Activated CD4-positive, alpha-beta T cell treated with anti-CD3 and anti-CD28 coated beads for 1 hour (primary cell): ENCODE results near the gene PTPRD.

ENCODE experiments used
- DNase-seq: peaks from one replicate; pipeline ENCODE4 v3.0.0-alpha.2; 2020

The PTPRD gene

GRCh38 chr9:10612641-10613398 lies at the start of gene PTPRD:
TSS of gene PTPRD (minus strand) at chr9:10613002.
- no peak for DNase-seq

- no peak for DNase-seq
These were observed 49.2 kb upstream of the PTPRD start for GRCh38 chr9:10661994-10662393.

- no peak for DNase-seq
These were observed 48.6 kb upstream of the PTPRD start for GRCh38 chr9:10661376-10661775.

GRCh38 chr9:10651012-10651411 lies 38.2 kb upstream of the PTPRD start:
- DNase-seq: no peak

- DNase-seq: no peak
These were observed 36.3 kb upstream of the PTPRD start for GRCh38 chr9:10649076-10649475.

- DNase-seq: no peak
These were observed 21.0 kb upstream of the PTPRD start for GRCh38 chr9:10633785-10634184.

GRCh38 chr9:10614196-10614800 lies 1.5 kb upstream of the PTPRD start:
- DNase-seq: no peak

- no peak for DNase-seq
These were observed 617 bp upstream of the PTPRD start for GRCh38 chr9:10613419-10613818.

- DNase-seq: no peak
These were observed 7.4 kb downstream of the PTPRD start for GRCh38 chr9:10605388-10605787.

- DNase-seq: no peak
These were observed 7.9 kb downstream of the PTPRD start for GRCh38 chr9:10604927-10605326.

GRCh38 chr9:10597801-10598200 lies 15.0 kb downstream of the PTPRD start:
- DNase-seq: no peak

- DNase-seq: no peak
These were observed 18.3 kb downstream of the PTPRD start for GRCh38 chr9:10594482-10594881.

GRCh38 chr9:10586407-10586806 lies 26.4 kb downstream of the PTPRD start:
- no peak for DNase-seq

- no peak for DNase-seq
These were observed 41.1 kb downstream of the PTPRD start for GRCh38 chr9:10571699-10572098.

GRCh38 chr9:10566848-10567247 lies 46.0 kb downstream of the PTPRD start:
- DNase-seq: no peak

- DNase-seq: no peak
These were observed 50.0 kb downstream of the PTPRD start for GRCh38 chr9:10562581-10563343.

GRCh38 chr9:10548348-10548747 lies 64.5 kb downstream of the PTPRD start:
- no peak for DNase-seq

- no peak for DNase-seq
These were observed 74.7 kb downstream of the PTPRD start for GRCh38 chr9:10538073-10538472.

- no peak for DNase-seq
These were observed 78.0 kb downstream of the PTPRD start for GRCh38 chr9:10534850-10535249.

GRCh38 chr9:10525972-10526371 lies 86.8 kb downstream of the PTPRD start:
- no peak for DNase-seq

GRCh38 chr9:10523164-10523563 lies 89.6 kb downstream of the PTPRD start:
- DNase-seq: no peak

GRCh38 chr9:10512144-10512543 lies 100.7 kb downstream of the PTPRD start:
- DNase-seq: no peak

- DNase-seq: no peak
These were observed 123.9 kb downstream of the PTPRD start for GRCh38 chr9:10488937-10489336.

- DNase-seq: no peak
These were observed 133.6 kb downstream of the PTPRD start for GRCh38 chr9:10479172-10479571.
